ENCODE data around the gene NOP53. TPM values are rescaled to one million over a fixed set of nuclear protein-coding genes. Genes with fewer than 3 reads are reported as not detected.
"Not testable (repeated sequence)": the region's sequence is repeated elsewhere in the genome, so short reads cannot be mapped to it uniquely, and the experiment has no call there.

The NOP53 gene
- total RNA-seq, 2 donors from 2014 or later = 184 to 201 TPM

DNA sequence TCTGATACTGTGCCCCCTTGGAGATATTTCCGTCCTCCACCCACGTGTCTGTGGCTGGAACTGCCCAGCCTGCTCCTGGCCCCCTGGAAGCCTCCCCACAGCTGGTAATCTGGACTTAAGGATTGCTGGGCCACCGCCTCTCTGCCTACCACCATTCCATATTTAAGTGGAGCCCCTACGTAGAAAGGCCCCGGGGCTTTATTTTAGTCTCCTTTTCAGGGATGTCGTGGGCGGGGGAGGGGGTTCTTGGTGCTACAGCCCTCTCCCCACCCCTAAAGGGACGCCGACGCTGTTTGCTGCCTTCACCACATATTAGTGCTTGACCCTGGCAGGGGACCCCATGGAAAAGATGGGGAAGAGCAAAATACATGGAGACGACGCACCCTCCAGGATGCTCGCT lies 2.7 kb upstream of the NOP53 start:
- no peak for DNase-seq (ENCODE audit: low spot score)
- intact Hi-C loops (cut with DNase I) = loop anchor here in 1 of 2 donors (2.0 kb wide), 1 partner anchor 30 kb away; the partner anchor contains the start of gene EHD2

DNA sequence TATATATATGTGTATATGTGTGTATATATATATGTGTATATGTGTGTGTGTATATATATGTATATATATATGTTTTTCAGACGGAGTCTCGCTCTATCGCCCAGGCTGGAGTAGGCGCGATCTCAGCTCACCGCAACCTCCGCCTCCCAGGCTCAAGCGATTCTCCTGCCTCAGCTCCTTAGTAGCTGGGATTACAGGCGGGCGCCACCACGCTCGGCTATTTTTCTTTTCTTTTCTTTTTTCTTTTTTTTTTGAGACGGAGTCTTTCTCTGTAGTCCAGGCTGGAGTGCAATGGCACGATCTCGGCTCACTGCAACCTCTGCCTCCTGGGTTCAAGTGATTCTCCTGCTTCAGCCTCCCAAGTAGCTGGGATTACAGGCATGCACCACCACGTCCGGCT lies 783 bp downstream of the NOP53 start:
- not testable (repeated sequence) for DNase-seq (ENCODE audit: low spot score)

DNA sequence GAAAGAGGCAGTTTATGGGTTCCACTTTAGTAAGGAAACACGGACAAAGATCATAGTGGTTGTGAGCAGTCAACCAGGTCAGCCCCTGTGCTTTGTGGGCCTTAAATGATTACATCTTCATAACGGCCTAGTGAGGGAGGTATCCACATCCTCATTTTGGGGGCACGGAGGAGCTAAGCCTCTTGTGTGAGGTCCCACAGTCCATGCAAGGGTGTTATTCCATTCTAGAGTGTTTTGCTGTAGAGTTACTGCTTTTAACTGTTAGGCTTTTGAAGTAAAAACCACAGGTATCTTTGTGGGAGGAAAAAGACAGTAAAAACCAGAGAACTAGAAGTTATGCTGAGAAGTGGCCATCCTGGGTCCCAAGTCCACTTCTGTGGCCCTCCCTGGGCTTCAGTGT lies 4.0 kb downstream of the NOP53 start:
- no peak for DNase-seq (ENCODE audit: low spot score)
- intact Hi-C loops (cut with DNase I) = no loop called here

More for the DNA sequence above, 783 bp downstream of the NOP53 start:
- intact Hi-C loops (cut with DNase I) = not testable (repeated sequence)

DNA sequence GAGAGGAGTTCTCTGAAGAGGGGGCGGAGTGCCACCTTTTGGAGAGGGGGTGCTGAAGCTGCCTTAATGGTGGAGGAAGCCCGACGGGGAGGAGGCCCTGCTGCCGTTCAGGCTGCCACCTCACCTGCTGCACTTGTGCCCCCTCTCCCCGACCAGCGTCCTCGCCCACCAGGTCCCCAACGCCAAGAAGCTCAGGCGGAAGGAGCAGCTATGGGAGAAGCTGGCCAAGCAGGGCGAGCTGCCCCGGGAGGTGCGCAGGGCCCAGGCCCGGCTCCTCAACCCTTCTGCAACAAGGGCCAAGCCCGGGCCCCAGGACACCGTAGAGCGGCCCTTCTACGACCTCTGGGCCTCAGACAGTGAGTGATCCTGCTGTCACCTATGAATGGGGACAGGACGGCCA lies 5.4 kb downstream of the NOP53 start:
- intact Hi-C loops (cut with DNase I) = no loop called here
- no peak for DNase-seq (ENCODE audit: low spot score)

DNA sequence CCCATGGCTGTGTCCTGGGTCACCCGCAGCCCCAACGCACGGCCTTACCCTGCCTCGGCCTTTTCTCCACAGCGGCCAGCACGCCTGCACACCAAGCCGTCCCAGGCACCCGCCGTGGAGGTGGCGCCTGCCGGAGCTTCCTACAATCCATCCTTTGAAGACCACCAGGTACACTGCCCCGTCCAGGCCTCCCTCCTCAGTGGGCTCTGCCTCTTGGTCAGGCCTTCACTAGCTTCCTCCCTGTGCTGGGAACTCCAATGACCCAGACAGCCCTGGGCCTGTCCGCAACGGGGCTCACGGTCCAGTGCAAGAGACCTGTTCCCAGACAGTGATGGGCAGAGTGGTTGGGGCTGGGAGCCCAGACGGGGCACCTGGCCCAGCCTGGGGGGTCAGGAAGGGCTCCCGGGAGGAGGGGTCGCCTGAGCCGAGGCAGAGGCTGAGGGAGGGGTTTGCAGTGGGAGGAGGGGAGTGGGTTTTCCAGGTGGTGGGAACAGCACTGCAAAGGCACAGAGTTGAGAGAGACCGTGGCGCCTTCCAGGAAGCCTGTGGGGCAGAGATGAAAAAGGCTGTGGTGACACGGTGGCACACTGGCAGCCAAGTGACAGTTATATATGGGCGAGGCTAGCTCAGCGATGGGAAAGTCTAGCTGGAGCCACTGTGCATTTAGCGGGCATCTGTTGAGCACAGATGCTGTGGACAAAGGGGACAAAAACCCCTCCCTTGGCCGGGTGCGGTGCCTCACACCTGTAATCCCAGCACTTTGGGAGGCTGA lies 7.3 kb downstream of the NOP53 start:
- no peak for DNase-seq (ENCODE audit: low spot score)
- intact Hi-C loops (cut with DNase I) = no loop called here

DNA sequence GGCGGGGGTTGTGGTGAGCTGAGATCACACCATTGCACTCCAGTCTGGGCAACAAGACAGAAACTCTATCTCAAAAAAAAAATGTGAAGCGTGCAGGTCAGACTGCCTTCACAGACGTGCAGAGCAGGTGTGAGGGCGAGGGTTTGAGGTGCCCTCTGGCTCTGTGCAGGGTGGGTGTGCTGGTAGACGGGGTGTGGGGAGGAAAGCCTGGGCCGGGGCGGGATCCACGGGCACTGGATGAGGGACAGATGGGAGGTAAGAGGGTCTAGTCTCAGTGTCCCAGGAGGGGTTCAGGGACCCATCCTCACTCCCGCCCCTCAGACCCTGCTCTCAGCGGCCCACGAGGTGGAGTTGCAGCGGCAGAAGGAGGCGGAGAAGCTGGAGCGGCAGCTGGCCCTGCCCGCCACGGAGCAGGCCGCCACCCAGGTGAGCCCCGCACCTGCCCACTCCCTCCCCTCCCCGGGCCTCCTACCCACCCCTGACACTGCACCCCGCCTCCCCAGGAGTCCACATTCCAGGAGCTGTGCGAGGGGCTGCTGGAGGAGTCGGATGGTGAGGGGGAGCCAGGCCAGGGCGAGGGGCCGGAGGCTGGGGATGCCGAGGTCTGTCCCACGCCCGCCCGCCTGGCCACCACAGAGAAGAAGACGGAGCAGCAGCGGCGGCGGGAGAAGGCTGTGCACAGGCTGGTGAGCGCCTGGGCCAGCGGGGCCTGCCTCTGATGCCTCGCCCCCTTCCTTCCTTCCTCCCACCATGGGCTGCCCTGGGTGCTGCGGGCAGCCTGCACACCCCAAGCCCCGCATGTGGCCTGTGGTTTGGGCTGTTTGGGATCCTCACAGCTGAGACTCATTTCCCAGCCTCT lies 9.1 kb downstream of the NOP53 start:
- DNase-seq (ENCODE audit: low spot score) = no peak
- intact Hi-C loops (cut with DNase I) = no loop called here

DNA sequence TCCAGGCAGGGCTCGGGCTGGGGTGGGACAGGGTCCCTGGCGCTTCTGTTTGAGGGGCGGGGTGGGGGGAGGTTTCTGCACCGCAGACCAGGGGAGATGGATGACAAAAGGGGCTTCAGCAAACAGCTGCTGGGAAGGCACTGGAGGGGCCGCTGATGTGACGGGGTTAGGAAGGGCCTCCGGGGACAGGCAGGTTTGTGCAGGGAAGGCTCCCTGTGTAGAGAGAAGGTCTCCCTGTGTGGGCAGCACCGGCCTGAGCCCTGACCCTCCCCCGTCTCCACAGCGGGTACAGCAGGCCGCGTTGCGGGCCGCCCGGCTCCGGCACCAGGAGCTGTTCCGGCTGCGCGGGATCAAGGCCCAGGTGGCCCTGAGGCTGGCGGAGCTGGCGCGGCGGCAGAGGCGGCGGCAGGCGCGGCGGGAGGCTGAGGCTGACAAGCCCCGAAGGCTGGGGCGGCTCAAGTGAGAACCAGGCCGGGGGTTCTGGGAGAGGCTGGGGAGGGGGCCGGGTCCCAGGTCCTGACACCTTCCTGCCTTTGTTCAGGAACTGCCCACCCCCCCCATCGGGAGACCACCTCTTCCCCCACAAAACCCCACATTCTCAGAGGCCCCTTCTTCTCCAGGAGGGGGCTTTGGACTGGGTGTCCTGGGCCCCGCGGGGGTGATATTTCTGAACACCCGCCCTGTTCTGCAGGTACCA lies 9.9 kb downstream of the NOP53 start:
- no peak for DNase-seq (ENCODE audit: low spot score)
- intact Hi-C loops (cut with DNase I) = no loop called here

DNA sequence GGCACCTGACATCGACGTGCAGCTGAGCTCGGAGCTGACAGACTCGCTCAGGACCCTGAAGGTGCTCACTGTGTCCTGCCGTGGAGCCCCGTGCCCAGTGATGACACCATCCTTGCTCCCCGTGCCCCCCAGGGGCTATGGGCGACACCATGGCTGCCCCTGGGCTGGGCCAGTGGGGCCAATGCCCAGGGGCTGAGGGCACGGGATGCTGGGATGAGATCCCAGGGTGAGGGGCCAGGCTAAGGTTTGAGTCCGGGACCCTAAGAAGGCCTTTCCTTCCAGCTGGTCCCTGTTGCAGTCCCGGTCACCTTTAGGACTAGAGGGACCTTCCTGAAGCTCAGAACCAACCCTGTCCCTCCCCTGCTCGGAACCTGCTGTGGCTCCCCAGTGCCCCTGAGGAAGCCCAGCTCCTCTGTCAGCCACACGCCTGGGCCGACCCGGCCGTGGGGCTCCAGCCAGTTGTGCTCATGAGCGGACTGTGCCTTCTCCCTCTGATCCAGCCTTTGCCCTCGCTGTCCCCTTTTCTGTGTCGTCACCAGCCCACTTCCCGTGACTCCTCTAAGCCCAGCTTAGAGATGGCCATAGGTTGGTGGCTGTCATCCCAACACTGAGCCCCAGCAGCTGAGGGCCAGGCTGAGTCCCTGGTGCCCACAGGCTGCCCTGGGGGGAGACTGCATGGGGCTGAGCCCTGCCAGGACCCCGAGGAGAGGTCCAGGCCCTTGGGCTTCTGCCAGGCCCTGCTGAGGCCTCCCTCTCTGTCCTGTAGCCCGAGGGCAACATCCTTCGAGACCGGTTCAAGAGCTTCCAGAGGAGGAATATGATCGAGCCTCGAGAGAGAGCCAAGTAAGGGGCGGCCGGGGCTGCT lies 10.6 kb downstream of the NOP53 start:
- intact Hi-C loops (cut with DNase I) = no loop called here
- no peak for DNase-seq (ENCODE audit: low spot score)

DNA sequence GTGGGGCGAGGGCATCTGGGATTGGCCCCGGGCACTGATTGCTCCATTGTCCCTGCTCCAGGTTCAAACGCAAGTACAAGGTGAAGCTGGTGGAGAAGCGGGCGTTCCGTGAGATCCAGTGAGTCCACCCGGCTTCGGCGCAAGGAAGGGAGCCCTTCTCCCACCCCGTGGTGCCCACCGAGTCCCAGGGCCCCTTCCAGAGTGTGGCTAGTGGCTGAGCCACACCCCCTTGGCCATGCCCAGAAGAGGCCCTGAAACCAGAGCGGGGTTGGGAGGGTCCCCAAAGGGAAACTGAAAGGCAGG lies 11.2 kb downstream of the NOP53 start:
- no peak for DNase-seq (ENCODE audit: low spot score)
- intact Hi-C loops (cut with DNase I) = no loop called here

DNA sequence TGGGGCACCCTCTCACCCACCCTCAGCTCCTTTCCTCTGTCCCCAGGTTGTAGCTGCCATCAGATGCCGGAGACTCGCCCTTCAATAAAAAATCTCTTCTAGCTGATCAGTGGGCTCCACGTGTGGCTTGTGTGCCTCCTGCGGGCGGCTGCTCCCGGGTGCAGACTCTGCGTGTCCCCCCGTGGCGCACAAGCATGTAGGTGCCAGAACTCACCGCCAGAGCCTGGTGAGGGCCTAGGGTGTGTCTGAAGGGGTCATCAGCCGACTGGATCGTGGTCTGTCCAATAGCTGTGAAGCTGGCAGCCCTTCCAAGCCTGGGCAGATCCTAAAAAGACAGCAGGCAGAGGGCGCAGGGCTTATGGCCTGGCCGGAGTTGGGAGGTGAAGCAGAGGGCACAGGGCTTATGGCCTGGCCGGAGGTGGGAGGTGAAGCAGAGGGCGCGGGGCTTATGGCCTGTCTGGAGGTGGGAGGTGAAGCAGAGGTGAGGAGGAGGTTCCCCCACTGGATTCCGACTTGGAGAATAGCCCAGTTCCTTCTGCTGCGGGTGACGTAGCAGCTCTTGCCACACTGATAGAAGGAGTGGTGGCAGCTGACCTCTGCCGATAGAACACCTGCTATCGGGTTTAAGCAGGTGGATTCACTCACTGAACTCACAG lies 11.7 kb downstream of the NOP53 start:
- DNase-seq (ENCODE audit: low spot score) = no peak
- intact Hi-C loops (cut with DNase I) = no loop called here

DNA sequence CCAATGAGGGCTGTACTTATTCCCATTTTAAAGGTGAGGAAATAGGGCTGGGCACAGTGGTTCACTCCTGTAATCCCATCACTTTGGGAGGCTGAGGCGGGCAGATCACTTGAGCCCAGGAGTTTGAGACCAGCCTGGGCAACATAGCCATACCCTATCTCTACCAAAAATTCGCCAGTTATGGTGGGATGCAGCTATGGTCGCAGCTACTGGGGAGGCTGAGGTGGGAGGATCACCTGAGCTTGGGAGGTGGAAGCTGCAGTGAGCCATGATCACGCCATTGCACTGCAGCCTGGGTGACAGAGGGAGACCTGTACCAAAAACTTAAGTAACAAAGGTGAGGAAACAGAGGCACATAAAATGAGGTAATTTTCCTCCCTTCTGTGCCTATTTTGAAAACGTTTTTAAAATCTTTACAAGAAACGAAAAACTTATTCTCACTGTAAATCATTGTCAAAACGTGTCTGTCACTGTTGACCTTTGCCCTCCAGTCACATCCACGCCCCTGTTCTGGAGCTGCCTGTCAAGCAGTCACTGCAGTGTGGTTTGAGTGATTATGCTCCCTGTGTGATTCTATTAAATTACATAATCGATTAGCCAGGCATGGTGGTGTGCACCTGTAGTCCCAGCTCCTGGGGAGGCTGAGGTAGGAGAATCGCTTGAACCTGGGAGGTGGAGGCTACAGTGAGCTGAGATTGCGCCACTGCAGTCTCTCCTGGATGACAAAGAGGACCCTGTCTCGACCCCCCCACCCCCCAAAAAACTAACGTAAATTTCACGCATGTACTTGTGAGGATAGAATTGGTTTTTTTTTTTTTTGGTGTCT lies 12.5 kb downstream of the NOP53 start:
- intact Hi-C loops (cut with DNase I) = no loop called here
- no peak for DNase-seq (ENCODE audit: low spot score)

DNA sequence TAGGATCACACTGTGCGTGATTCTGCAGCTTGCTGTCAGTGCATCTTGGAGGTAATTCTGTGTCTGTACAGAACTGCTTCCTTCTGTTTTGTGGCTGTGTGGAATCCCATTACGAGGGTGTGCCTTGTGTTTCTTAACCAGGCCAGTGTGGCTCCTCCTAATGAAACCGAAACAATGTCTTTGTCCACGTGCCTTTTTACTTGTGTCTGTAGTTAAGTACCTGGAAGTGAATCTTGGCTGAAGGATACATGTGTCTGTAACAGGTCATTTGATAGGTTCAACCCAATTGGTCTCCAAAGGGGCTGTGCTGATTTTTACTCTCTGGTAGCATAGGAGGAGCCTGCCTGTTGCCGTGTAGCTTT lies 13.1 kb downstream of the NOP53 start:
- intact Hi-C loops (cut with DNase I) = no loop called here
- no peak for DNase-seq (ENCODE audit: low spot score)

DNA sequence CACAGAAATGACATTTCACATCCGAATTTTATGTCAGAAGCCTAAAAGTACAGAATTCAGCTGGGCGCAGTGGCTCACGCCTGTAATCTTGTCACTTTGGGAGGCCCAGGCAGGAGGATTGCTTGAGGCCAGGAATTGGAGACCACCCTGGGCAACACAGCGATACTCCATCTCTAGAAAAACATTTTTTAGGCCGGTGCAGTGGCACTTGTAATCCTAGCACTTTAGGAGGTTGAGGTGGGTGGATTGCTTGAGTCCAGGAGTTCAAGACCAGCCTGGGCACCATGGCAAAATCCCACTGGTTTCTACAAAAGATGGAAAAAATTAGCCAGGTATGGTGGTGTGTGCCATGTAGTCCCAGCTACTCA lies 15.3 kb downstream of the NOP53 start:
- intact Hi-C loops (cut with DNase I) = no loop called here
- DNase-seq (ENCODE audit: low spot score) = no peak

DNA sequence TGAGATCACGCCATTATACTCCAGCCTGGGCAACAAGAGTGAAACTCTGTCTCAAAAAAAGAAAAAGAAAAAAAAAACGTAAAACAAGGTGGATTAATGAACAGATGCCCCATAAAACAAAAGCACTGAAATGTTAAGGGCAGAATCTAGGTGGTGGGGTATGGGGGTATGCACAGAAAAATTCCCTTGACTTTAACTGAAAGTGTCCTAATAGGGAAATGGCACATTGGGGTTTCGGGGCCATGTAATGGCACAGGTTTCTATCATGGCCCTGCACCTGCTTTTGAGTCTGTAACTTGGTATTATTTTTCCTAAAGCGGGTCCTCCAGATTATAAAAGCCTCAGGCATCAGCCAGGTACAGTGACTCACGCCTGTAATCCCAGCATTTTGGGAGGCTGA lies 16.2 kb downstream of the NOP53 start:
- intact Hi-C loops (cut with DNase I) = no loop called here
- no peak for DNase-seq (ENCODE audit: low spot score)

DNA sequence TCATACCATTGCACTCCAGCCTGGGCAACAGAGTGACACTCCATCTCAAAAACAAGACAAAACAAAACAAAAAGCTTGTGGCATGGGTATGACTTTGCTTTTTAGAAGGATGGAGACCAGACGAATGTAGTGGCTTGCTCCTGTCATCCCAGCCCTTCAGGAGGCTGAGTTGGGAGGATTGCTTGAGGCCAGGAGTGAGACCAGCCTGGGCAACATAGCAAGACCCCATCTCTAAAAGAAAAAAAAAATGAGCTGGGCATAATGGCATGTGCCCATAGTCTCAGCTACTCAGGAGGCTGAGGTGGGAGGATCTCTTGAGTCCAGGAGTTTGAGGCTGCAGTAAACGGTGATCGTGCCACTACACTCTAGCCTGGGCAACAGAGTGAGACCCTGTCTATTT lies 16.8 kb downstream of the NOP53 start:
- no peak for DNase-seq (ENCODE audit: low spot score)
- intact Hi-C loops (cut with DNase I) = no loop called here

DNA sequence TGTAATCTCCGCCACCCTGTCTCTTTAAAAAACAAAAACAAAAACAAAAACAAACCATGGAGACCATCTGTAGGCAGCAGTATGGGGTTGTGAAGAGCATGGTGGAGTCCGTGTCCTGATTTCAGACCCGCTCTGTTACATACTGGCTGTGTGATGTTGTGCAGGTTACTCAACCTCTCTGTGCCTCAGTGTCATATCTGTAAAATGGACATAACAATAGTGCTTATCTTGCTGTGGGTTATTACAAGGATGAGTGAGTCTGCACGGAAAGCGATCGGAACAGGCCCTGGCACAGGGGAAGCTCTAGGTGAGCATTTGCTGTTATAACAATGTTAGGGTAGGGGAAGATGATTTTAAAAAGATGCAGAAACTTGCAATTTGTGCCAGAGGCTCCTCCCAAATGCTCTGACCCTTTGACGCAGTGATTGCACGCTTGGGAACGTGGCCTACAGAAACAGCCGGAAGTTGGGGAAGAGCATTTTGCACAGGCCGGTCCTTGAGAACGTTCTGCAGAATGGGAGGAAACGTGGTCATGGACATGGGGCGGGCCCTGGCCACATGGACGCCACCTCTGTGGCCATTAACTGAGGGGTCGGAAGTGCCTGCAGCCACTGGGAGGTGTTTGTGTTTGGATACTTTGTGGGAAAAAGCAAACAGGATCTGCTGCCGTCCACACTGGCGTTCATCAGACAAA lies 17.4 kb downstream of the NOP53 start:
- intact Hi-C loops (cut with DNase I) = no loop called here
- no peak for DNase-seq (ENCODE audit: low spot score)

DNA sequence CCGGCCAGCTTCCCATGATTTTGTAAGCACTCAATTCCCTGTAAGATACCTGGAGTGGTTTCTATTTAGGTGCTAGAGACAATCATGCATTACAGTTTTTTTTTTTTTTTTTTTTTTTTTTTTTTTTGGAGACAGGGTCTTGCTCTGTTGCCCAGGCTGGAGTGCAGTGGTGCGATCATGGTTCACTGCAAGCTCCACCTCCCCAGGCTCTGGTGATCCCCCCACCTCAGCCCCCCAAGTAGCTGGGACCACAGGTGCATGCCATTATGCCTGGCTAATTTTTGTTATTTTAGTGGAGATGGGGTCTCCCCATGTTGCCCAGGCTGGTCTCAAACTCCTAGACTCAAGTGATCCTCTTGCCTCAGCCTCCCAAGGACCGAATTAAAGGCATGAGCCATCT lies 19.4 kb downstream of the NOP53 start:
- intact Hi-C loops (cut with DNase I); DNase-seq (ENCODE audit: low spot score): not testable (repeated sequence)

All from posterior vena cava (tissue), 2 donors.